Gastrocnemius medialis (tissue), 4 donors: ENCODE measurements around the gene TRMT61A.

Experiments used
- CTCF ChIP-seq, 5 experiments: fragments of 450-650 bp in 3 of 5; fragments of 200-600 bp in 2 of 5; sonication (generic) in 2 of 5; IDR thresholded peaks in 4 of 5; conservative IDR thresholded peaks in 1 of 5; 1 replicate in 4 of 5; 2 replicates in 1 of 5; pipeline ENCODE4 v1.5.1; 2016 to 2019; ENCODE audit warnings: antibody characterized with exemption in 5 of 5, mild to moderate bottlenecking in 3 of 5, moderate library complexity in 3 of 5
- POLR2A ChIP-seq, 2 donors: fragments of 450-650 bp; IDR thresholded peaks; one replicate each; pipeline ENCODE4 v1.6.1; 2017; ENCODE audit warnings: antibody characterized with exemption in 2 of 2, mild to moderate bottlenecking in 2 of 2, moderate library complexity in 2 of 2

GRCh38 chr14:103536693-103537092, 7.7 kb downstream of the TRMT61A start:
- TF ChIP-seq CTCF (IDR thresholded peaks at IDR 0.05 in 4 of 5, conservative IDR thresholded peaks at IDR 0.05 in 1 of 5) = no peak
- no peak for TF ChIP-seq POLR2A (IDR thresholded peaks at IDR 0.05)
